Measurements from ENCODE around the gene ITCH.
"Not testable (repeated sequence)": the region's sequence is repeated elsewhere in the genome, so short reads cannot be mapped to it uniquely, and the experiment has no call there.

The ITCH gene

GRCh38 chr20:34427784-34428183, 64.7 kb downstream of the ITCH start:
- DNase-seq (ENCODE audit: low read depth), result no peak
- no peak overlapping the region for H3K4me3 ChIP-seq (ENCODE audit: low read length)
- TF ChIP-seq CTCF (conservative IDR thresholded peaks at IDR 0.05; ENCODE audit: low read depth, low read length), result no peak

GRCh38 chr20:34431168-34431567, 68.1 kb downstream of the ITCH start:
- H3K4me3 ChIP-seq (ENCODE audit: low read length), result no peak overlapping the region
- no peak for TF ChIP-seq CTCF (conservative IDR thresholded peaks at IDR 0.05; ENCODE audit: low read depth, low read length)
- DNase-seq (ENCODE audit: low read depth), result no peak

GRCh38 chr20:34432663-34433062, 69.6 kb downstream of the ITCH start:
- not testable (repeated sequence) for DNase-seq (ENCODE audit: low read depth); H3K4me3 ChIP-seq (ENCODE audit: low read length)

- TF ChIP-seq CTCF (conservative IDR thresholded peaks at IDR 0.05; ENCODE audit: low read depth, low read length), result no peak
- no peak for DNase-seq (ENCODE audit: low read depth)
- H3K4me3 ChIP-seq (ENCODE audit: low read length), result no peak overlapping the region
Measured at GRCh38 chr20:34433391-34433790, 70.3 kb downstream of the ITCH start.

GRCh38 chr20:34435589-34435988, 72.5 kb downstream of the ITCH start:
- no peak overlapping the region for H3K4me3 ChIP-seq (ENCODE audit: low read length)

GRCh38 chr20:34437330-34437986, 74.4 kb downstream of the ITCH start:
- no peak for TF ChIP-seq CTCF (conservative IDR thresholded peaks at IDR 0.05; ENCODE audit: low read depth, low read length)
- peak; percentile 10 for DNase-seq (ENCODE audit: low read depth)
- no peak overlapping the region for H3K4me3 ChIP-seq (ENCODE audit: low read length)

More at GRCh38 chr20:34435589-34435988, 72.5 kb downstream of the ITCH start:
- DNase-seq (ENCODE audit: low read depth), result no peak
- TF ChIP-seq CTCF (conservative IDR thresholded peaks at IDR 0.05; ENCODE audit: low read depth, low read length), result no peak

GRCh38 chr20:34439168-34439567, 76.1 kb downstream of the ITCH start:
- no peak for TF ChIP-seq CTCF (conservative IDR thresholded peaks at IDR 0.05; ENCODE audit: low read depth, low read length)
- DNase-seq (ENCODE audit: low read depth), result no peak
- no peak overlapping the region for H3K4me3 ChIP-seq (ENCODE audit: low read length)

GRCh38 chr20:34441423-34441822, 78.3 kb downstream of the ITCH start:
- not testable (repeated sequence) for H3K4me3 ChIP-seq (ENCODE audit: low read length); DNase-seq (ENCODE audit: low read depth)
